KMS-11 (cell line): Measurements from ENCODE around the gene HTR1B.

Experiments
- H2AFZ ChIP-seq: fragments of 200-600 bp; sonication (generic); 2 replicates; pipeline ENCODE4 v1.6.1; 2016; ENCODE audit warnings: antibody characterized with exemption, mixed run types, low read depth
- H3K27ac ChIP-seq: fragments of 200-600 bp; sonication (generic); 2 replicates; pipeline ENCODE4 v1.6.1; 2016; ENCODE audit warnings: mild to moderate bottlenecking, mixed run types
- H3K27me3 ChIP-seq: fragments of 200-600 bp; sonication (generic); 2 replicates; pipeline ENCODE4 v1.6.1; 2017; ENCODE audit warnings: mild to moderate bottlenecking, low read depth, mixed run types, moderate library complexity; ENCODE audit not compliant: insufficient read depth
- H3K36me3 ChIP-seq: fragments of 200-600 bp; sonication (generic); 2 replicates; pipeline ENCODE4 v1.6.1; 2017; ENCODE audit warnings: mild to moderate bottlenecking, mixed run types; ENCODE audit not compliant: insufficient read depth
- H3K4me1 ChIP-seq: fragments of 200-600 bp; sonication (generic); 2 replicates; pipeline ENCODE4 v1.6.1; 2016; ENCODE audit warnings: mild to moderate bottlenecking, low read depth, mixed run types; ENCODE audit not compliant: poor library complexity, severe bottlenecking
- H3K4me2 ChIP-seq: fragments of 200-600 bp; sonication (generic); 2 replicates; pipeline ENCODE4 v1.7.0; 2016; ENCODE audit warnings: mild to moderate bottlenecking, mixed run types
- H3K4me3 ChIP-seq: fragments of 200-600 bp; sonication (generic); IDR thresholded peaks from 2 replicates; pipeline ENCODE4 v1.6.1; 2017; ENCODE audit warnings: low read depth, low read length, mixed read lengths; ENCODE audit not compliant: insufficient read depth
- H3K79me2 ChIP-seq: fragments of 200-600 bp; sonication (generic); 2 replicates; pipeline ENCODE4 v1.6.1; 2016; ENCODE audit warnings: low read depth, mixed run types; ENCODE audit not compliant: insufficient read depth
- H3K9ac ChIP-seq: fragments of 200-600 bp; sonication (generic); 2 replicates; pipeline ENCODE4 v1.6.1; 2016; ENCODE audit warnings: mild to moderate bottlenecking, mixed run types
- H4K20me1 ChIP-seq: fragments of 200-600 bp; sonication (generic); 2 replicates; pipeline ENCODE4 v1.6.1; 2016; ENCODE audit warnings: mild to moderate bottlenecking, mixed run types; ENCODE audit not compliant: insufficient read depth
- TF ChIP-seq, protein P1 (sequence below): fragments of 200-600 bp; sonication (generic); conservative IDR thresholded peaks from 2 replicates; pipeline ENCODE4 v1.6.1; 2017; ENCODE audit warnings: low read depth, mild to moderate bottlenecking, antibody characterized with exemption, low read length, moderate library complexity, mixed read lengths

The HTR1B gene

DNA sequence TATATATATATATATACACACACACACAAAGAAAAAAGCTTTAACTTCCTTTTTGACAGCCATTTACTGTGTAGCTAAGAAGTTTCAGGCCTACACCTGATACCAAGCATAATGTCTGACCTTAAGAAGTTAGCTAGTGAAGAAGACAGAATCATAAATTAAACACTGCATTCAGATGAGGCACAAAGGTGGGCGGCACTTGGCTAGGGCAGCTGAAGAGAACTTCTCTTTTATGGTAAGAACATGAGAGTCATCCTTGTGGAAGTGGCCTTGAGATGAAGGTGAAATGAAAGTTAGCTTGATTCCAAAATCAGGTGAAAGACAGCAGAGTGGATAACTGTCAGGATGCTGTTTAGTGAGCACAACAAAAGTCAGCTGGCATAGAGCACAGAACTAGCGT, 46.5 kb downstream of the HTR1B start:
- Histone ChIP-seq H3K27ac (no peak overlapping the region), H3K4me1 (no peaks in the 10 kb centered on the region), H3K27me3 (no peaks in the 10 kb centered on the region), H4K20me1 (no peaks in the 10 kb centered on the region), H3K79me2 (no peaks in the 10 kb centered on the region), H3K36me3 (no peaks in the 10 kb centered on the region), H2AFZ (no peak overlapping the region), H3K4me3 (no peak overlapping the region), H3K9ac (no peak overlapping the region), H3K4me2 (no peak overlapping the region)
- TF ChIP-seq, protein P1, sequence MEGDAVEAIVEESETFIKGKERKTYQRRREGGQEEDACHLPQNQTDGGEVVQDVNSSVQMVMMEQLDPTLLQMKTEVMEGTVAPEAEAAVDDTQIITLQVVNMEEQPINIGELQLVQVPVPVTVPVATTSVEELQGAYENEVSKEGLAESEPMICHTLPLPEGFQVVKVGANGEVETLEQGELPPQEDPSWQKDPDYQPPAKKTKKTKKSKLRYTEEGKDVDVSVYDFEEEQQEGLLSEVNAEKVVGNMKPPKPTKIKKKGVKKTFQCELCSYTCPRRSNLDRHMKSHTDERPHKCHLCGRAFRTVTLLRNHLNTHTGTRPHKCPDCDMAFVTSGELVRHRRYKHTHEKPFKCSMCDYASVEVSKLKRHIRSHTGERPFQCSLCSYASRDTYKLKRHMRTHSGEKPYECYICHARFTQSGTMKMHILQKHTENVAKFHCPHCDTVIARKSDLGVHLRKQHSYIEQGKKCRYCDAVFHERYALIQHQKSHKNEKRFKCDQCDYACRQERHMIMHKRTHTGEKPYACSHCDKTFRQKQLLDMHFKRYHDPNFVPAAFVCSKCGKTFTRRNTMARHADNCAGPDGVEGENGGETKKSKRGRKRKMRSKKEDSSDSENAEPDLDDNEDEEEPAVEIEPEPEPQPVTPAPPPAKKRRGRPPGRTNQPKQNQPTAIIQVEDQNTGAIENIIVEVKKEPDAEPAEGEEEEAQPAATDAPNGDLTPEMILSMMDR = no peak

DNA sequence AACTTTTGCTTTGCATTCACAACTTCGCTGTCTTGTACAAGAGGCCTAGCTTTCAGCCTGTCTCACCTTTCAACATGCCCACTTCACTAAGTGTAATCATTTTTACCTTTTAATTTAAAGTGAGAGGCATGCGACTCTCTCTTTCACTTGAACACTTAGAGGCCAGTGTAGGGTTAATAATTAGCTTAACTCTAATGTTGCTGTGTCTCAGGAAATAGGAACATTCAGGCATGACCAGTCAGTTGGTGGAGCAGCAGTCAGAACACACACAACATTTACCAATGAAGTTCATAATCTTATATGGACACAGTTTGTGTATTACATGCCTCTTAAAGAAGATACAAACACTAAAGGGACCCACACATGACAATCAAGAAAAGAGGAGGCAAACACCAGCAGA, 47.6 kb downstream of the HTR1B start:
- no peaks in the 10 kb centered on the region for H3K4me1 ChIP-seq
- no peaks in the 10 kb centered on the region for H4K20me1 ChIP-seq
- H3K36me3 ChIP-seq = no peaks in the 10 kb centered on the region
- no peaks in the 10 kb centered on the region for H3K79me2 ChIP-seq
- H3K4me2 ChIP-seq = no peak overlapping the region
- H3K27ac ChIP-seq = no peak overlapping the region
- H3K9ac ChIP-seq = no peak overlapping the region
- no peak overlapping the region for H2AFZ ChIP-seq
- no peaks in the 10 kb centered on the region for H3K27me3 ChIP-seq
- TF ChIP-seq, protein P1 = no peak
- H3K4me3 ChIP-seq = no peak overlapping the region
